Subcutaneous abdominal adipose tissue (tissue), 5 donors: ENCODE results near the gene RFNG.

ENCODE experiments used
- H3K27ac ChIP-seq: one replicate; pipeline ENCODE4 v1.7.0; 2013; ENCODE audit warnings: low read depth, mild to moderate bottlenecking, inconsistent platforms, low read length, moderate library complexity
- H3K27me3 ChIP-seq, 5 donors: one replicate each; pipeline ENCODE4 v1.7.0; 2013; ENCODE audit warnings: low read length in 5 of 5, inconsistent platforms in 1 of 5; ENCODE audit not compliant: control insufficient read depth in 5 of 5, insufficient read depth in 4 of 5
- H3K36me3 ChIP-seq, 5 donors: one replicate each; pipeline ENCODE4 v1.7.0; 2013; ENCODE audit warnings: low read length in 5 of 5; ENCODE audit not compliant: control insufficient read depth in 5 of 5, insufficient read depth in 5 of 5
- H3K4me1 ChIP-seq, 5 donors: one replicate each; pipeline ENCODE4 v1.7.0; 2013; ENCODE audit warnings: low read length in 5 of 5, mild to moderate bottlenecking in 3 of 5, moderate library complexity in 1 of 5; ENCODE audit not compliant: control insufficient read depth in 5 of 5, insufficient read depth in 5 of 5
- H3K4me3 ChIP-seq, 5 donors: one replicate each; pipeline ENCODE4 v1.7.0; 2013; ENCODE audit warnings: low read length in 5 of 5, low read depth in 1 of 5
- H3K9ac ChIP-seq, 5 donors: one replicate each; pipeline ENCODE4 v1.7.0; 2013; ENCODE audit warnings: low read length in 5 of 5, mild to moderate bottlenecking in 4 of 5, moderate library complexity in 3 of 5
- H3K9me3 ChIP-seq, 5 donors: one replicate each; pipeline ENCODE4 v1.7.0; 2013; ENCODE audit warnings: low read length in 5 of 5; ENCODE audit not compliant: control insufficient read depth in 5 of 5
- donor health status: healthy.
- donor health status: healthy.
- donor health status: healthy.
- donor health status: healthy.
- donor health status: healthy.

RFNG gene

GRCh38 chr17:82015311-82015971 lies 36.2 kb downstream of the RFNG start:
- no peaks in the 10 kb centered on the region for H3K9me3 ChIP-seq
- no peak overlapping the region for H3K27ac ChIP-seq
- H3K4me3 ChIP-seq = no peak overlapping the region
- peaks cover 0 to 2% (median 0%) of the 10 kb centered on the region in 5 donors for H3K27me3 ChIP-seq
- peaks cover 0 to 43% (median 20%) of the 10 kb centered on the region in 5 donors for H3K36me3 ChIP-seq
- H3K9ac ChIP-seq = no peak overlapping the region
- peaks cover 0 to 5% (median 3%) of the 10 kb centered on the region in 5 donors for H3K4me1 ChIP-seq

- peaks cover 0 to 43% (median 20%) of the 10 kb centered on the region in 5 donors for H3K36me3 ChIP-seq
- peaks cover 0 to 2% (median 0%) of the 10 kb centered on the region in 5 donors for H3K27me3 ChIP-seq
- peaks cover 0 to 3% (median under 1%) of the 10 kb centered on the region in 5 donors for H3K4me1 ChIP-seq
- no peaks in the 10 kb centered on the region for H3K9me3 ChIP-seq
- H3K27ac ChIP-seq = no peak overlapping the region
- no peak overlapping the region for H3K9ac ChIP-seq
- no peak overlapping the region for H3K4me3 ChIP-seq
Measured at GRCh38 chr17:82014971-82015310, 36.7 kb downstream of the RFNG start.

- Histone ChIP-seq H3K4me3 (no peak overlapping the region), H3K27me3 (peaks cover 0 to 2% (median 0%) of the 10 kb centered on the region in 5 donors), H3K4me1 (peaks cover 0 to 2% (median 0%) of the 10 kb centered on the region in 5 donors), H3K9me3 (no peaks in the 10 kb centered on the region), H3K27ac (no peak overlapping the region), H3K36me3 (peaks cover 0 to 44% (median 20%) of the 10 kb centered on the region in 5 donors), H3K9ac (no peak overlapping the region)
Measured at GRCh38 chr17:82014432-82014831, 37.2 kb downstream of the RFNG start.

GRCh38 chr17:82013772-82014321 lies 37.8 kb downstream of the RFNG start:
- Histone ChIP-seq H3K27ac (no peak overlapping the region), H3K9ac (no peak overlapping the region), H3K4me3 (no peak overlapping the region), H3K27me3 (no peaks in the 10 kb centered on the region), H3K36me3 (peaks cover 0 to 46% (median 19%) of the 10 kb centered on the region in 5 donors), H3K4me1 (no peaks in the 10 kb centered on the region), H3K9me3 (no peaks in the 10 kb centered on the region)

- Histone ChIP-seq H3K9ac (no peak overlapping the region), H3K4me3 (no peak overlapping the region), H3K36me3 (peaks cover 0 to 41% (median 14%) of the 10 kb centered on the region in 5 donors)
Measured at GRCh38 chr17:82013341-82013740, 38.3 kb downstream of the RFNG start.

GRCh38 chr17:82012640-82013295 lies 38.8 kb downstream of the RFNG start:
- H3K9ac ChIP-seq = no peak overlapping the region
- H3K27me3 ChIP-seq = no peaks in the 10 kb centered on the region
- peaks cover 0 to 37% (median 12%) of the 10 kb centered on the region in 5 donors for H3K36me3 ChIP-seq
- no peaks in the 10 kb centered on the region for H3K4me1 ChIP-seq
- no peak overlapping the region for H3K4me3 ChIP-seq
- H3K27ac ChIP-seq = no peak overlapping the region
- no peaks in the 10 kb centered on the region for H3K9me3 ChIP-seq

More at GRCh38 chr17:82013341-82013740, 38.3 kb downstream of the RFNG start:
- Histone ChIP-seq H3K4me1 (no peaks in the 10 kb centered on the region), H3K27ac (no peak overlapping the region), H3K27me3 (no peaks in the 10 kb centered on the region), H3K9me3 (no peaks in the 10 kb centered on the region)

GRCh38 chr17:82012261-82012639 lies 39.4 kb downstream of the RFNG start:
- Histone ChIP-seq H3K27me3 (no peaks in the 10 kb centered on the region), H3K9me3 (no peaks in the 10 kb centered on the region), H3K4me3 (no peak overlapping the region), H3K9ac (no peak overlapping the region), H3K4me1 (no peaks in the 10 kb centered on the region), H3K27ac (no peak overlapping the region), H3K36me3 (peaks cover 0 to 32% (median 10%) of the 10 kb centered on the region in 5 donors)

GRCh38 chr17:82011617-82012187 lies 39.9 kb downstream of the RFNG start:
- H3K36me3 ChIP-seq = peaks cover 0 to 29% (median 9%) of the 10 kb centered on the region in 5 donors
- no peak overlapping the region for H3K27ac ChIP-seq
- H3K4me1 ChIP-seq = peaks cover 0 to 1% (median 0%) of the 10 kb centered on the region in 5 donors
- no peak overlapping the region for H3K4me3 ChIP-seq
- H3K27me3 ChIP-seq = no peaks in the 10 kb centered on the region
- H3K9me3 ChIP-seq = no peaks in the 10 kb centered on the region
- no peak overlapping the region for H3K9ac ChIP-seq

- peaks cover 5 to 10% (median 7%) of the 10 kb centered on the region in 5 donors for H3K4me1 ChIP-seq
- H3K4me3 ChIP-seq = no peak overlapping the region
- no peaks in the 10 kb centered on the region for H3K9me3 ChIP-seq
- no peaks in the 10 kb centered on the region for H3K27me3 ChIP-seq
- H3K36me3 ChIP-seq = peaks cover 0 to 27% (median 9%) of the 10 kb centered on the region in 5 donors
- no peak overlapping the region for H3K9ac ChIP-seq
- no peak overlapping the region for H3K27ac ChIP-seq
Measured at GRCh38 chr17:82010575-82011525, 40.8 kb downstream of the RFNG start.
